Ishikawa (cell line): ENCODE results near the gene PRDM16.

ENCODE experiments used
- CEBPB ChIP-seq: IDR thresholded peaks from 2 replicates; pipeline ENCODE4 v1.6.1; 2012
- CREB1 ChIP-seq: IDR thresholded peaks from 2 replicates; pipeline ENCODE4 v1.6.1; 2012; ENCODE audit warnings: low read depth
- EGR1 ChIP-seq: IDR thresholded peaks from 2 replicates; pipeline ENCODE4 v1.6.1; 2012
- EP300 ChIP-seq: IDR thresholded peaks from 2 replicates; pipeline ENCODE4 v1.6.1; 2012; ENCODE audit warnings: borderline replicate concordance
- FOXM1 ChIP-seq: IDR thresholded peaks from 2 replicates; pipeline ENCODE4 v1.6.1; 2012; ENCODE audit warnings: low read depth, borderline replicate concordance
- NFIC ChIP-seq: IDR thresholded peaks from 2 replicates; pipeline ENCODE4 v1.6.1; 2012
- RAD21 ChIP-seq: IDR thresholded peaks from 2 replicates; pipeline ENCODE4 v1.6.1; 2012; ENCODE audit warnings: low read depth
- TAF1 ChIP-seq: IDR thresholded peaks from 2 replicates; pipeline ENCODE4 v1.6.1; 2012; ENCODE audit warnings: low read depth, mild to moderate bottlenecking
- TCF12 ChIP-seq: IDR thresholded peaks from 2 replicates; pipeline ENCODE4 v1.6.1; 2012; ENCODE audit warnings: low read depth
- YY1 ChIP-seq: IDR thresholded peaks from 2 replicates; pipeline ENCODE4 v1.6.1; 2012; ENCODE audit warnings: low read depth
- ZBTB7A ChIP-seq: IDR thresholded peaks from 2 replicates; pipeline ENCODE4 v1.6.1; 2012; ENCODE audit warnings: low read depth
- TF ChIP-seq, protein P1 (sequence below): IDR thresholded peaks from 2 replicates; pipeline ENCODE4 v1.6.1; 2012; ENCODE audit warnings: low read depth, mild to moderate bottlenecking
- TF ChIP-seq, protein P2 (sequence below): IDR thresholded peaks from 2 replicates; pipeline ENCODE4 v1.6.1; 2012
- TF ChIP-seq, protein P3 (sequence below): IDR thresholded peaks from 2 replicates; pipeline ENCODE4 v1.6.1; 2012

DNA sequence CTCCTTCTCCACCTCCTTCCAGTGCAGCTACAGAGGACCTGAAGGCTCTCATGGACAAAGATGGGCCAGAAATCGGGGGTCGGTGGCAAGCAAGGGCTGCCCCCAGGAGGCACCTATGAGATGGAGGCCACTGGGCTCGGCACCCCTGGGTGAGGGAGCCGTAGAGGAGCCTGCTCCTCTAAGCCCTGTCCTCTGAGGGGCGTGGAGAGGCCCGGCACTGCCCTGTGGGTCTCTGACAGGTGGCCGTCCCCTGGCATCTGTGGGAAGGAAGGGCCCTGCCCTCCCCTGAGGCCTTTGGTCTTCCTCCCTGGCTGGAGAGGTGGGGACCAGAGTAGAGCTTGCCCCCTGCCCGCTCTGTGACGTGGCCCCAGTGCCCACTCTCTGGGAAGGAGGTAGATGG lies 30.9 kb downstream of the PRDM16 start:
- TF ChIP-seq CREB1 (no peak), CEBPB (no peak), EGR1 (no peak), ZBTB7A (no peak), TCF12 (no peak), TAF1 (no peak), YY1 (no peak), FOXM1 (no peak), RAD21 (no peak), EP300 (no peak), NFIC (no peak)
- TF ChIP-seq, protein P1, sequence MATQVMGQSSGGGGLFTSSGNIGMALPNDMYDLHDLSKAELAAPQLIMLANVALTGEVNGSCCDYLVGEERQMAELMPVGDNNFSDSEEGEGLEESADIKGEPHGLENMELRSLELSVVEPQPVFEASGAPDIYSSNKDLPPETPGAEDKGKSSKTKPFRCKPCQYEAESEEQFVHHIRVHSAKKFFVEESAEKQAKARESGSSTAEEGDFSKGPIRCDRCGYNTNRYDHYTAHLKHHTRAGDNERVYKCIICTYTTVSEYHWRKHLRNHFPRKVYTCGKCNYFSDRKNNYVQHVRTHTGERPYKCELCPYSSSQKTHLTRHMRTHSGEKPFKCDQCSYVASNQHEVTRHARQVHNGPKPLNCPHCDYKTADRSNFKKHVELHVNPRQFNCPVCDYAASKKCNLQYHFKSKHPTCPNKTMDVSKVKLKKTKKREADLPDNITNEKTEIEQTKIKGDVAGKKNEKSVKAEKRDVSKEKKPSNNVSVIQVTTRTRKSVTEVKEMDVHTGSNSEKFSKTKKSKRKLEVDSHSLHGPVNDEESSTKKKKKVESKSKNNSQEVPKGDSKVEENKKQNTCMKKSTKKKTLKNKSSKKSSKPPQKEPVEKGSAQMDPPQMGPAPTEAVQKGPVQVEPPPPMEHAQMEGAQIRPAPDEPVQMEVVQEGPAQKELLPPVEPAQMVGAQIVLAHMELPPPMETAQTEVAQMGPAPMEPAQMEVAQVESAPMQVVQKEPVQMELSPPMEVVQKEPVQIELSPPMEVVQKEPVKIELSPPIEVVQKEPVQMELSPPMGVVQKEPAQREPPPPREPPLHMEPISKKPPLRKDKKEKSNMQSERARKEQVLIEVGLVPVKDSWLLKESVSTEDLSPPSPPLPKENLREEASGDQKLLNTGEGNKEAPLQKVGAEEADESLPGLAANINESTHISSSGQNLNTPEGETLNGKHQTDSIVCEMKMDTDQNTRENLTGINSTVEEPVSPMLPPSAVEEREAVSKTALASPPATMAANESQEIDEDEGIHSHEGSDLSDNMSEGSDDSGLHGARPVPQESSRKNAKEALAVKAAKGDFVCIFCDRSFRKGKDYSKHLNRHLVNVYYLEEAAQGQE: no peak
- TF ChIP-seq, protein P2, sequence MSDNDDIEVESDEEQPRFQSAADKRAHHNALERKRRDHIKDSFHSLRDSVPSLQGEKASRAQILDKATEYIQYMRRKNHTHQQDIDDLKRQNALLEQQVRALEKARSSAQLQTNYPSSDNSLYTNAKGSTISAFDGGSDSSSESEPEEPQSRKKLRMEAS: no peak
- TF ChIP-seq, protein P3, sequence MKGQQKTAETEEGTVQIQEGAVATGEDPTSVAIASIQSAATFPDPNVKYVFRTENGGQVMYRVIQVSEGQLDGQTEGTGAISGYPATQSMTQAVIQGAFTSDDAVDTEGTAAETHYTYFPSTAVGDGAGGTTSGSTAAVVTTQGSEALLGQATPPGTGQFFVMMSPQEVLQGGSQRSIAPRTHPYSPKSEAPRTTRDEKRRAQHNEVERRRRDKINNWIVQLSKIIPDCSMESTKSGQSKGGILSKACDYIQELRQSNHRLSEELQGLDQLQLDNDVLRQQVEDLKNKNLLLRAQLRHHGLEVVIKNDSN: no peak
